Body of pancreas (tissue), 4 donors: ENCODE measurements around the gene PGM2. TPM values are rescaled to one million over a fixed set of nuclear protein-coding genes. Genes with fewer than 3 reads are reported as not detected.
"Not testable (repeated sequence)": the region's sequence is repeated elsewhere in the genome, so short reads cannot be mapped to it uniquely, and the experiment has no call there.

Source experiments
- ATAC-seq: fragments of 150-250 bp; one replicate; pipeline ENCODE4 v1.9.1; 2016
- DNase-seq, 4 donors: peaks; one replicate each; pipeline ENCODE4 v3.0.0-alpha.2; 2019
- H3K27ac ChIP-seq, 4 donors: fragments of 200-600 bp; sonication (generic); 1 replicate in 3 of 4; 2 replicates in 1 of 4; pipeline versions ENCODE4 v1.5.1 to v1.6.1; 2016 to 2019; ENCODE audit warnings: mild to moderate bottlenecking in 1 of 4, mixed read lengths in 1 of 4, moderate library complexity in 1 of 4
- H3K27me3 ChIP-seq, 2 donors: fragments of 200-600 bp; sonication (generic); one replicate each; pipeline ENCODE4 v1.6.0; 2016; ENCODE audit warnings: mild to moderate bottlenecking in 1 of 2
- H3K36me3 ChIP-seq, 2 donors: fragments of 200-600 bp; sonication (generic); replicated peaks in 1 of 2; 2 replicates each; pipeline ENCODE4 v1.5.1; 2016; ENCODE audit warnings: low read depth in 2 of 2; ENCODE audit not compliant: insufficient read depth in 1 of 2
- H3K4me1 ChIP-seq: fragments of 200-600 bp; sonication (generic); one replicate; pipeline ENCODE4 v1.6.0; 2016
- H3K4me3 ChIP-seq, 2 donors: fragments of 200-600 bp; sonication (generic); 1 replicate in 1 of 2; 2 replicates in 1 of 2; pipeline ENCODE4 v1.5.1; 2016 to 2019
- H3K9me3 ChIP-seq, 3 donors: fragments of 200-600 bp; sonication (generic); 1 replicate in 2 of 3; 2 replicates in 1 of 3; pipeline ENCODE4 v1.5.1; 2016
- CTCF ChIP-seq, 7 experiments: fragments of 450-650 bp in 4 of 7; fragments of 200-600 bp in 3 of 7; sonication (generic) in 3 of 7; IDR thresholded peaks; one replicate each; pipeline ENCODE4 v1.5.1; 2016 to 2019; ENCODE audit warnings: antibody characterized with exemption in 7 of 7
- POLR2A ChIP-seq, 3 donors: fragments of 450-650 bp; IDR thresholded peaks; one replicate each; pipeline ENCODE4 v1.6.1; 2016; ENCODE audit warnings: antibody characterized with exemption in 3 of 3, mild to moderate bottlenecking in 2 of 3
- WGBS, 2 donors: methylation state at CpG; one replicate each; pipeline ENCODE4 v1.1.5; 2017; 5-methylcytosine and 5-hydroxymethylcytosine counted together
- intact Hi-C: fragments of 100-400 bp; cut with DNase I; formaldehyde crosslinking; loops from one replicate; pipeline ENCODE4 v1.15.1; 2023
- total RNA-seq, 2 donors: library from RNA; depleted of rRNA; stranded (reverse); fragments of >200 nt; gene quantifications; one replicate each; pipeline ENCODE4 v1.1.0, GENCODE V29; 2016

The PGM2 gene
- 10 to 100 TPM in 1 of 2 donors, 1 to 10 TPM in 1; 6.0 to 39.2 TPM for total RNA-seq

GRCh38 chr4:37826295-37827029 lies at the start of gene PGM2:
TSS of gene PGM2 (plus strand) at chr4:37826686. CDS start at chr4:37826733, 47 bp downstream.
- intact Hi-C loops, result no loop called here
- H3K27ac ChIP-seq, result peak within 1 kb of the TSS; percentile 59 to 86 (median 74)

GRCh38 chr4:37779896-37780295 lies 46.6 kb upstream of the PGM2 start:
- Histone ChIP-seq H3K36me3 (no peaks in the 10 kb centered on the region), H3K27me3 (no peaks in the 10 kb centered on the region), H3K9me3 (no peaks in the 10 kb centered on the region), H3K4me3 (no peak overlapping the region), H3K4me1 (no peaks in the 10 kb centered on the region), H3K27ac (no peak overlapping the region)
- TF ChIP-seq POLR2A (IDR thresholded peaks at IDR 0.05) (no peak), CTCF (IDR thresholded peaks at IDR 0.05) (no peak)
- intact Hi-C loops, result no loop called here
- no peak for ATAC-seq
- DNase-seq, result no peak

More at GRCh38 chr4:37826295-37827029, at the start of gene PGM2:
- ATAC-seq (peak; percentile 94), DNase-seq (peak; percentile 84 to 88 (median 86))
- H3K4me1 ChIP-seq, result peaks cover 25% of the 10 kb centered on the region
- no peaks in the 10 kb centered on the region for H3K36me3 ChIP-seq
- no peaks in the 10 kb centered on the region for H3K9me3 ChIP-seq
- peak within 1 kb of the TSS; percentile 25 to 95 for H3K4me3 ChIP-seq
- H3K27me3 ChIP-seq, result no peaks in the 10 kb centered on the region
- 0 to 1% methylated on average over 12 to 56 of the region's 57 CpGs for WGBS, 2 donors
- TF ChIP-seq CTCF (IDR thresholded peaks at IDR 0.05) (peak in 1 of 7 experiments; percentile 8), POLR2A (IDR thresholded peaks at IDR 0.05) (peak; percentile 86 to 95 (median 92))

- Histone ChIP-seq H3K27me3 (no peaks in the 10 kb centered on the region), H3K27ac (no peak overlapping the region), H3K9me3 (no peaks in the 10 kb centered on the region), H3K36me3 (no peaks in the 10 kb centered on the region), H3K4me3 (no peak overlapping the region), H3K4me1 (no peaks in the 10 kb centered on the region)
- DNase-seq (peak in 1 of 4 donors; percentile 16), ATAC-seq (no peak)
- TF ChIP-seq CTCF (IDR thresholded peaks at IDR 0.05) (peak in 2 of 7 experiments; percentile 10 to 12), POLR2A (IDR thresholded peaks at IDR 0.05) (no peak)
- WGBS, 2 donors, result 68 to 76% methylated on average over 4 of the region's 4 CpGs
- intact Hi-C loops, result no loop called here
Measured at GRCh38 chr4:37780444-37781130, 45.9 kb upstream of the PGM2 start.

GRCh38 chr4:37781131-37781455 lies 45.4 kb upstream of the PGM2 start:
- DNase-seq (no peak), ATAC-seq (no peak)
- H3K27ac ChIP-seq, result no peak overlapping the region
- no peak for TF ChIP-seq CTCF (IDR thresholded peaks at IDR 0.05)
- TF ChIP-seq POLR2A (IDR thresholded peaks at IDR 0.05), result no peak
- H3K9me3 ChIP-seq, result no peaks in the 10 kb centered on the region
- no peaks in the 10 kb centered on the region for H3K36me3 ChIP-seq
- no peaks in the 10 kb centered on the region for H3K27me3 ChIP-seq
- no peak overlapping the region for H3K4me3 ChIP-seq
- WGBS, 2 donors, result 61 to 64% methylated on average over 2 of the region's 2 CpGs
- intact Hi-C loops, result no loop called here
- H3K4me1 ChIP-seq, result no peaks in the 10 kb centered on the region

- H3K36me3 ChIP-seq, H3K9me3 ChIP-seq, H3K27me3 ChIP-seq, H3K4me3 ChIP-seq, ATAC-seq, DNase-seq, intact Hi-C loops, H3K27ac ChIP-seq, H3K4me1 ChIP-seq: not testable (repeated sequence)
- whole genome bisulfite sequencing, 2 donors, result 84 to 87% methylated on average over 2 of the region's 2 CpGs
Measured at GRCh38 chr4:37786267-37786666, 40.2 kb upstream of the PGM2 start.

- H3K9me3 ChIP-seq, H3K4me3 ChIP-seq, ATAC-seq, DNase-seq, H3K36me3 ChIP-seq, H3K27me3 ChIP-seq, H3K27ac ChIP-seq, intact Hi-C loops, H3K4me1 ChIP-seq: not testable (repeated sequence)
- 78 to 84% methylated on average over 3 of the region's 3 CpGs for WGBS, 2 donors
Measured at GRCh38 chr4:37787883-37788460, 38.5 kb upstream of the PGM2 start.
